Measurements from ENCODE around the gene C10orf90.

DNA sequence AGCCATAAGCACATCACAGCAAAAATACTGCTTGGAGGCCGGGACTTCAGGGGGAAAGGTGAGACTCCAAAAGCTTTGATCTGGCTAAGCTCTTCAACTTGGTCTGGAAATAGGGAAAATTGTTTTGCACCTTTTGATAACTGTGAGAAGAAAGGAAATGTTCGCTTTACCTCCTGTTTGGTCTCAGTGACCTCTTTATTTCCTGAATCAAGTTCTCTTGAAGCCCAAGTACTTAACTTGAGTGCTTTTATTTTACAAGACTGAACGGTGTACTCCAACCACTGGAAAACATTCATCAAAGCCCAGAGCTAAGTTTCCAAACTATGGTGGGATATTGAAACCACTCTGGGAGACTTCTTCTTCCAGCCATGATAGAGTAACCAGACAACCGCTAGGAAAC is 5.3 kb downstream of the C10orf90 start:
- TF ChIP-seq, protein P1, sequence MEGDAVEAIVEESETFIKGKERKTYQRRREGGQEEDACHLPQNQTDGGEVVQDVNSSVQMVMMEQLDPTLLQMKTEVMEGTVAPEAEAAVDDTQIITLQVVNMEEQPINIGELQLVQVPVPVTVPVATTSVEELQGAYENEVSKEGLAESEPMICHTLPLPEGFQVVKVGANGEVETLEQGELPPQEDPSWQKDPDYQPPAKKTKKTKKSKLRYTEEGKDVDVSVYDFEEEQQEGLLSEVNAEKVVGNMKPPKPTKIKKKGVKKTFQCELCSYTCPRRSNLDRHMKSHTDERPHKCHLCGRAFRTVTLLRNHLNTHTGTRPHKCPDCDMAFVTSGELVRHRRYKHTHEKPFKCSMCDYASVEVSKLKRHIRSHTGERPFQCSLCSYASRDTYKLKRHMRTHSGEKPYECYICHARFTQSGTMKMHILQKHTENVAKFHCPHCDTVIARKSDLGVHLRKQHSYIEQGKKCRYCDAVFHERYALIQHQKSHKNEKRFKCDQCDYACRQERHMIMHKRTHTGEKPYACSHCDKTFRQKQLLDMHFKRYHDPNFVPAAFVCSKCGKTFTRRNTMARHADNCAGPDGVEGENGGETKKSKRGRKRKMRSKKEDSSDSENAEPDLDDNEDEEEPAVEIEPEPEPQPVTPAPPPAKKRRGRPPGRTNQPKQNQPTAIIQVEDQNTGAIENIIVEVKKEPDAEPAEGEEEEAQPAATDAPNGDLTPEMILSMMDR (IDR thresholded peaks at IDR 0.05; ENCODE audit: low read depth, low read length, missing input control): no peak
- TF ChIP-seq TAF1 (conservative IDR thresholded peaks at IDR 0.05) (no peak), SP1 (IDR thresholded peaks at IDR 0.05) (no peak), JUND (IDR thresholded peaks at IDR 0.05) (no peak), RAD21 (IDR thresholded peaks at IDR 0.05) (no peak)
- TF ChIP-seq, protein P2, sequence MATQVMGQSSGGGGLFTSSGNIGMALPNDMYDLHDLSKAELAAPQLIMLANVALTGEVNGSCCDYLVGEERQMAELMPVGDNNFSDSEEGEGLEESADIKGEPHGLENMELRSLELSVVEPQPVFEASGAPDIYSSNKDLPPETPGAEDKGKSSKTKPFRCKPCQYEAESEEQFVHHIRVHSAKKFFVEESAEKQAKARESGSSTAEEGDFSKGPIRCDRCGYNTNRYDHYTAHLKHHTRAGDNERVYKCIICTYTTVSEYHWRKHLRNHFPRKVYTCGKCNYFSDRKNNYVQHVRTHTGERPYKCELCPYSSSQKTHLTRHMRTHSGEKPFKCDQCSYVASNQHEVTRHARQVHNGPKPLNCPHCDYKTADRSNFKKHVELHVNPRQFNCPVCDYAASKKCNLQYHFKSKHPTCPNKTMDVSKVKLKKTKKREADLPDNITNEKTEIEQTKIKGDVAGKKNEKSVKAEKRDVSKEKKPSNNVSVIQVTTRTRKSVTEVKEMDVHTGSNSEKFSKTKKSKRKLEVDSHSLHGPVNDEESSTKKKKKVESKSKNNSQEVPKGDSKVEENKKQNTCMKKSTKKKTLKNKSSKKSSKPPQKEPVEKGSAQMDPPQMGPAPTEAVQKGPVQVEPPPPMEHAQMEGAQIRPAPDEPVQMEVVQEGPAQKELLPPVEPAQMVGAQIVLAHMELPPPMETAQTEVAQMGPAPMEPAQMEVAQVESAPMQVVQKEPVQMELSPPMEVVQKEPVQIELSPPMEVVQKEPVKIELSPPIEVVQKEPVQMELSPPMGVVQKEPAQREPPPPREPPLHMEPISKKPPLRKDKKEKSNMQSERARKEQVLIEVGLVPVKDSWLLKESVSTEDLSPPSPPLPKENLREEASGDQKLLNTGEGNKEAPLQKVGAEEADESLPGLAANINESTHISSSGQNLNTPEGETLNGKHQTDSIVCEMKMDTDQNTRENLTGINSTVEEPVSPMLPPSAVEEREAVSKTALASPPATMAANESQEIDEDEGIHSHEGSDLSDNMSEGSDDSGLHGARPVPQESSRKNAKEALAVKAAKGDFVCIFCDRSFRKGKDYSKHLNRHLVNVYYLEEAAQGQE (IDR thresholded peaks at IDR 0.05): no peak

Data from liver (tissue), 3 donors.